Bone marrow (tissue), 2 donors: ENCODE measurements around the gene WDHD1.
"Not testable (repeated sequence)": the region's sequence is repeated elsewhere in the genome, so short reads cannot be mapped to it uniquely, and the experiment has no call there.

Experiments
- DNase-seq, 2 donors: peaks; one replicate each; lab custom pipeline; 2025; lab: John Stamatoyannopoulos, UW

Gene WDHD1

GRCh38 chr14:54908190-54908589 is 118.7 kb downstream of the WDHD1 start:
- DNase-seq, result peak in 1 of 2 donors; percentile 59

GRCh38 chr14:54906075-54906474 is 120.8 kb downstream of the WDHD1 start:
- DNase-seq, result no peak

- peak; percentile 41 to 87 for DNase-seq
Observed at GRCh38 chr14:54902521-54903420, 124.1 kb downstream of the WDHD1 start, which contains the start of gene GCH1. TSS of gene GCH1 (minus strand) at chr14:54902826. CDS start at chr14:54902663, 163 bp downstream.

GRCh38 chr14:54902143-54902520 is 124.8 kb downstream of the WDHD1 start:
- DNase-seq, result peak; percentile 9 to 80

GRCh38 chr14:54901380-54902142 is 125.3 kb downstream of the WDHD1 start:
- peak in 1 of 2 donors; percentile 41 for DNase-seq

DNA sequence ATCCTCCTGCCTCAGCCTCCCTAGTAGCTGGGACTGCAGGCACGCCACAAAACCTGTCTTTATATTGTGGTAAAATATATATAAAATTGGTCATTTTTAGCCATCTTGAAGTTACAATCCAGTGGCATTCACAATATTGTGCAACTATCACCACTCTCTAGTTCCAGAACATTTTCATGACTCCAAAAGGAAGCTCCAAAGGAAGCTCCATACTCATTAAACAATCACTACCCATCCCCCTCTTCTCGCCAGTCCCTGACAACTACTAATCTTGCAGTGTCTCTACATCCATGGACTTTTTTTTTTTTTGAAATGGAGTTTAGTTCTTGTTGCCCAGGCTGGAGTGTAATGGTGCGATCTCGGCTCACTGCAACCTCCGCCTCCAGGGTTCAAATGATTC is 127.3 kb downstream of the WDHD1 start:
- DNase-seq, result no peak

GRCh38 chr14:54897809-54898555 is 128.9 kb downstream of the WDHD1 start:
- not testable (repeated sequence) for DNase-seq

DNA sequence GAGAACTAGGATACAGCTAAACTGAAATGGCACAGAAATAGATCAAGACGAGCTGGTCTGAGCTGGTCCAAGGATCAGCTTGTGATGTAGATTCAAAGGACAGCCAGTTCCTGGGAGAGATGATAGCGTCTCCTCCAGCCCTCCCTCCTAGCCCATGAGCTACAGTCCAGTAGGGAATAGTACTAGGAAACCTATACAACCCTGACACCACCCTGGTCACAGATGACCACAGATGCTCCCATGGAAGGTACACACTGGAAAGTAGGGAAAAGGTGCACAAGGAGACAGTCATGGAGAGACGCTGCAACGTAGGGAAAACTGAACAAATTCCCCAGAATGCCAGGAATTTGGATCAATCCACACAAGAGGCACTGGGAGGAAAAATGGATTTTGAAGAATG is 131.2 kb downstream of the WDHD1 start:
- no peak for DNase-seq

- no peak for DNase-seq
Observed at GRCh38 chr14:54894995-54895394, 131.9 kb downstream of the WDHD1 start.

DNA sequence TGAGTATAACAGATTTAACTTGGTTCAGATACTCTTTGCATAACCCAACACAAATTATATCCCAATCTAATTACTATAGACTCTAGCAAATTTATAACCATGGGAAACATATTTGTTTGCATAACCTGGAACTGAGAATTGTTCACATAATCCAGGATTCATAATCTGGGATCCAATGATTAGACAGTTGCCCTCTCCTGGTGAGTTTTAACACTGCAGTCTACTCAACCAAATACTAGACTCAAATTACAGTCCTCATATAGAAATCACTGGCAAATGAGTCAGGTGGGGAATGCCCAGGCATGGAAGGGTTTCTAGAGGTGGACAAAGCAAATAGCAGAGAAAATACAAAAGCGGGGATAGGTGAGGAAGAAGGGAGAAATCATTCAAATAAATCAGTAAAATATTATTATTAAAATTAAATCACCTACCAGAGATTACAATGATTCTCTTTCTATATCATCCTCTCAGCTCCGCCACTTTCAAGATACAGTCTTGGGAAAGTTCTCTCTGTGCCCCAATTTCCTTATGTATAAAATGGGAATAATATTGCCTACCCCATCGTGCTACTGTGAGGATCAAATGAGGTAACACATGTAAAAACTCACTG is 133.6 kb downstream of the WDHD1 start:
- peak in 1 of 2 donors; percentile 32 for DNase-seq

GRCh38 chr14:54891471-54892245 is 135.2 kb downstream of the WDHD1 start:
- DNase-seq, result no peak

- DNase-seq, result no peak
Observed at GRCh38 chr14:54890788-54891187, 136.1 kb downstream of the WDHD1 start.

GRCh38 chr14:54889919-54890318 is 137.0 kb downstream of the WDHD1 start:
- no peak for DNase-seq
